Cortex of kidney (tissue), 1 donor: ENCODE measurements around the gene TTLL4.

ENCODE experiments used
- DNase-seq: peaks from one replicate; lab custom pipeline; 2025; lab: John Stamatoyannopoulos, UW

TTLL4 gene

DNA sequence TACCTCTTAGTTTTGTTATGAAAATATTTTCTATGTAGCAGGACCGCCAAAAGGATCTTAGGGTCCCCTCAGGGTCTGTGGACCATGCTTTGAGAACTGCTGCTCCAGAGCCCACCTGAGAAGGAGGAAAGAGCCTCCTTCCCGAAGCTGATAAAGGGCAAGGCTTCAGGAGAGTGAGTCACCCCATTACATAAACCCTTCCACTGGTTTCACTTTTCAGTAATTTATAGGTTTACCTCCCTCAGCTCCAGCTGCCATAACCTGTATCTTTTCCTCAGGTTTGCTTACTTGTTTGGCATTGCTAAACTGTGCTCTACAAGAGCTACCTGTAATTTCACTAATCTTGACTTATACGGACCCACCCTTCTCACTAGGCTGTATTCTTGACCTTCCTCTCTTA is 6.6 kb downstream of the TTLL4 start:
- no peak for DNase-seq

GRCh38 chr2:218718058-218718457 is 7.4 kb downstream of the TTLL4 start:
- DNase-seq, result no peak

- DNase-seq, result no peak
These were observed 8.8 kb downstream of the TTLL4 start for GRCh38 chr2:218719457-218719856.

DNA sequence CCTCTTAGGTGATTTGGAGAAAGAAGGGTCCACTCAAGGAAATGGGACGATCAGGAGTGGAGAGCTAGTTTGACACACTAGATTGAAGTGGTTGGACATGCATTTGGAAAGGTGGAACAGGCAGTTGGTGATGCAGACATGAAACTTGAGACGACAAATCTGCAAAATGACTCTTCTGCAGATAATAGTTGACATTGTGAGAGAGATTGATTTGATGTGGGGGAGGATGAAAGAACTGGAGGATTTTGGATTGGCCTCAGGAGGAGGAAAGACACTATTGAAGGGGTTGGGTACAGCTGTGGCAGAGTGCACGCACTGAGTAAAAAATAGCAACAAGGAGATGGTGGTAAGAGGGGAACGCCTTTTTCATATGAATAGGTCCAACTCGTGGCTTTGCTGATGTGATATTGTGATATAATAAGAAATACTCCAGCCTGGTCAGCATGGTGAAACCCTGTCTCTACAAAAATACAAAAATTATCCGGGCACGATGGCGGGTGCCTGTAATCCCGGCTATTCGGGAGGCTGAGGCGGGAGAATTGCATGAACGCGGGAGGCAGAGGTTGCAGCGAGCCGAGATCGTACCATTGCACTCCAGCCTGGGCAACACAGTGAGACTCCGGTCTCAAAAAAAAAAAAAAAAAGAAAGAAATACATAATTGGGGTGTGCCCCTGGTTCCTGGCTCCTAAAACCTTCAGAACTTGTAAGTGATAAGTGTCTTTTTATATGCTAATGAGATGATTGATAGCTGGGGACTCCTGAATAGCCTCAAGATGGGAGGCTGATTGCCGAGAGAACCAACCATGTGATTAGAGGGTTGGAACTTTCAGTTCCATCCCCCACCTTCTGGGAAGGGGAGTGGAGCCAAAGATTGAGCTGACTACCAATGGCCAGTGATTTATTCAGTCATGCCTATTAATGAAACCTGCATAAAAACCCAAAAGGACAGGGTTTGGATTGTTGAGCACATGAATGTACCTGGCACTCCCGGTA is 9.7 kb downstream of the TTLL4 start:
- DNase-seq, result no peak

DNA sequence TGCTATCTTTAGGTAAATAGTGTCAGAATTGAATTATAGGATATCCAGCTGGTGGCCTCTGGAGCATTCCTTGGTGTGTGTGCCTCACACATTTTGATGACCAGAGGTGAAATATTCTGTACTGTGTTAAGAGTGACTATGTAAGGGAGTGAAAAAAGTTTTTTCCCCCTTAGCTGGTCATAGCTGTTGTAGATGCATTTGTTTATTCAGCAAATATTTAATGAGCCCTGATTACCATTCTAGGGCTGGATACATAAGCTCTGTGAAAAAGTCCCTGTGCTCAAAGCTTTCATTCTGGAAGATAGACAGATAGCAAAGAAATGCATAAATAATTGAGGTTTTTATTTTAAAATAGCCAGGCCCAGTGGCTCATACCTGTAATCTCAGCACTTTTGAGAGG is 10.9 kb downstream of the TTLL4 start:
- no peak for DNase-seq

GRCh38 chr2:218721934-218722333 is 11.3 kb downstream of the TTLL4 start:
- no peak for DNase-seq

GRCh38 chr2:218722419-218722818 is 11.8 kb downstream of the TTLL4 start:
- DNase-seq, result no peak

- no peak for DNase-seq
These were observed 12.5 kb downstream of the TTLL4 start for GRCh38 chr2:218722876-218723785.

- no peak for DNase-seq
These were observed 15.5 kb downstream of the TTLL4 start for GRCh38 chr2:218726004-218726574.

DNA sequence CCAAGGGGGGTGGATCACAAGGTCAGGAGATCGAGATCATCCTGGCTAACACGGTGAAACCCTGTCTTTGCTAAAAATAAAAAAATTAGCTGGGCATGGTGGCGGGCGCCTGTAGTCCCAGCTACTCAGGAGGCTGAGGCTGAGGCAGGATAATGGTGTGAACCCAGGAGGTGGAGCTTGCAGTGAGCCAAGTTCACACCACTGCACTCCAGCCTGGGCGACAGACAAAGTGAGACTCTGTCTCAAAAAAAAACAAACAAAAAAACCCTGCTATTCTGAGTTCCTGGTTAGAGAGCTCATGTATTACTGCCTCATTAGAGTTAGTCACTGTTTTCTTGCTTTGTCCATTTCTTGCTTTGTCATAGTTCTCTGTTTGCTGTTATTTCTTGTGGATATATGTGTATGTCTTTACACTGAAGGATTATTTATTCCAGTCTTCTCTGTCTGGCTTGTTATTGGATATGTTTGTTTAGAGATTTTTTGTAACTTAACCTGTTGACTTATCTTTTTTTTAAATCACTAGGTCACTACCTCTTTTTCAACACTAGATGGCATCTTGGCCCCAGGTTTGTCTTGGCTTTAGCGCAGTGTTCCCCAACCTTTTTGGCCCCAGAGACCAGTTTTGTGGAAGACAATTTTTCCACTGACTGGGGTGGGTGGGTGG is 17.0 kb downstream of the TTLL4 start:
- no peak for DNase-seq

- DNase-seq, result no peak
These were observed 19.0 kb downstream of the TTLL4 start for GRCh38 chr2:218729640-218730039.

DNA sequence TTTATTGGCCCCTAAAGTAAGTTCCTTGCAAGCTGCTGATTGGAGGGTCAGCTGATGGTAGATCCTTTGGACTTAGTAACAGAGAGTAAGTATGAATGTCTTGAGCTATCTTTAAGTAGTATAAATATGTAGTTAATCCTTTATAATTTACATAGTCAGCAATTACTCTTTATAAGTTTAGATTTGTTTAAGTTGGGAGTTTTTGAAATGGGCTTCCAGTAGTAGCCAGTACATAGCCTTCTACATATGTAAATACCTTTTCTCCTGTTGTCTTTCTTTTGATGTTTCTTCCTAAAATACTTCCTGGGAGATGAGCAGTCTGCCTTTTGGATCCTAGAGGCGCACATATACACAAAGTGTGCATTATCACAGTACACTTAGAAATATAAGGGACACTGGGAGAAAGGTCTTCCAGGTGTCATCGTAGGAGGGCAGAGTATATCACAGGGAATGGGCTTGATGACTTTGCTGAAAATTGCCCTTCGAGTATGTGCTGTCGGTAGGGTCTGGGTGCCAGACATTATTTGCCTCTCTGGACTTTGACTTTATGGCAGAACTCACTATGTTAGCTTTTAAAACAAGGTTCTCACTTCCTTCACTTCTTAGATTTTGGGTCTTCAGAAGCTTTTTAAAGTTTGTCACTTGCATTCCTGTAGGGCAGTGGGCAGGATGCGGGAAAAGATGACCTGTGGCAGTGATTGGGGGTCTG is 21.6 kb downstream of the TTLL4 start:
- DNase-seq, result no peak

- DNase-seq, result no peak
These were observed 22.1 kb downstream of the TTLL4 start for GRCh38 chr2:218732761-218733158.

- DNase-seq, result no peak
These were observed 22.8 kb downstream of the TTLL4 start for GRCh38 chr2:218733171-218734021.

GRCh38 chr2:218734190-218734975 is 23.7 kb downstream of the TTLL4 start:
- no peak for DNase-seq

GRCh38 chr2:218736531-218736930 is 25.9 kb downstream of the TTLL4 start:
- no peak for DNase-seq

DNA sequence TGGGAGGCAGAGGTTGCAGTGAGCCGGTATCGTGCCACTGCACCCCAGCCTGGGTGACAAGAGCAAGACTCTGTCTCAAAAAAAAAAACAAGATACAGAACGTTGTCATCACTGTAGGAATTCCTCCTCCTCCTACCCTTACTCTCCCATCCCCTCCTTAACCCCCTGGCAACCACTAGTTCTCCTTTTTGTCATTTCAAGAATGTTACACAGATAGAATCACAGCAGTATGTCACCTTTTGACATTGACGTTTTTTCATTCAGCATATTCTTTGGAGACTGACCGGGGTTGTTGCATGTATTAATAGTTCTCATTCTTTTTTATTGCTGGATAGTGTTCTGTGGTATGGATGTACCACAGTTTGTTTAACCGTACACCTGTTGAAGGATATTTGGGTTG is 32.4 kb downstream of the TTLL4 start:
- DNase-seq, result no peak

DNA sequence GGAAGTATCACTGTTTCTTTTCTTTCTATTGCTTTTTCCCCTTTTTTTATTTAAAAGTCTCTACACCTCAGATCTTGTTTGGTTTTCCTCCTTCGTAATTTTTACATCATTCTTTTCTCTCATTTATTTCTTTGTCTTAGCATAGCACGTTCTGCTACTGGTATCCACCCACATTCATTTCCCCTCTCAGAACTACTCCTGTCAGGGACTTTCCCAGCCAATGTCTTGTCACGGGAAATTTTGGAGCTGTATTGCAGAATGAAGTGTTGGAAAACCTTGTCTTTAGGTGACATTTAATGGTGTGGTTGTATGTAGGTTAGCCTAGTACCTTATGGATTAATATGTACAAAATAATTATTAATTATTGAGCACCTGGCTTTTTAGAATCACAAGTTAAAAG is 34.0 kb downstream of the TTLL4 start:
- DNase-seq, result no peak

DNA sequence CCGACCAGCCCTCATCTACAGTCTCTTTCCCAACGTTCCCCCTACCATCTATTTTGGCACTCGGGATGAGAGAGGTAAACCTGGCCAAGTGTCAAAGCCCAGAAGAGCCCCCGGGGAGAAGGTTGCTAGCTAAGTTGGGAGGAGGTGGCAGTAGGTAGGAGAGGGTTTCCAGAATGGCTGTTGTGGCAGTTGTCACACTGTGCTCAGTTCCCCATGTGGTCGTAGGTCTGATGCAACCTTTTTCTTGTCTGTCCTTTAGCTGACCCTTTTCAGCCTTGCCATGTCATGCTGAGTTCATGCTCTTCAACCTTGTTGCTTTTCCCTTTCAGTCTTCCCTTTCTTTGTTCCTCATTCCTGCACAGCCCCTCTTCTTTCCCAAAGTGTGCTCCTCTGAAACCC is 34.5 kb downstream of the TTLL4 start:
- no peak for DNase-seq
